ENCODE measurements around the gene DIP2A. TPM values are rescaled to one million over a fixed set of nuclear protein-coding genes. Genes with fewer than 3 reads are reported as not detected.

DIP2A gene
- total and polyA plus RNA-seq, 2 of the 13 experiments (the other 11 are each of a cell fraction or from before 2014, with no cell fraction given): 18.5 to 37.6 TPM

DNA sequence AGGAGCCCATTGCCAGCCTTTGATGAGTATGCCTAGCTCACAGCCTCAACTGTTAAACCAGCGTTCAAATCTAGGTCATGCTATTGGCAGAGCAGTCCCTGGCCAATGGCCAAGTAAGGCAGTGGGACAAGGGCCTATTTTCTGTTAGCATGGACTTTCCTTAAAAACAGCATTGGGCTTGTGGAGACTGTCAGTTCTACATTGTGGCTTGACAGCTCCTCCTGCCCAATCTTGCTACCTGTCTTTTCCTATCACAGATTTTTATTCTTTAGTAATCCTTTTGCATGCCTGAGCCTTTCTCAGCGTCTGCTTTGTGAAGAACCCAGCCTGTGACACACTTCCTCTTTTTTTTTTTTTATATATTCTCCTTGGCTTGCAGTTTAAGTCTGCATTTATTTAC, 56.4 kb downstream of the DIP2A start (continued):
- TF ChIP-seq NCOR1 (IDR thresholded peaks at IDR 0.05; ENCODE audit: borderline replicate concordance, low read length) (no peak), TAF15 (IDR thresholded peaks at IDR 0.05; ENCODE audit: low read depth, low read length, poor library complexity, severe bottlenecking) (no peak), ZSCAN21 (CRISPR knock-in tag; IDR thresholded peaks at IDR 0.05; ENCODE audit: borderline replicate concordance) (no peak)

DNA sequence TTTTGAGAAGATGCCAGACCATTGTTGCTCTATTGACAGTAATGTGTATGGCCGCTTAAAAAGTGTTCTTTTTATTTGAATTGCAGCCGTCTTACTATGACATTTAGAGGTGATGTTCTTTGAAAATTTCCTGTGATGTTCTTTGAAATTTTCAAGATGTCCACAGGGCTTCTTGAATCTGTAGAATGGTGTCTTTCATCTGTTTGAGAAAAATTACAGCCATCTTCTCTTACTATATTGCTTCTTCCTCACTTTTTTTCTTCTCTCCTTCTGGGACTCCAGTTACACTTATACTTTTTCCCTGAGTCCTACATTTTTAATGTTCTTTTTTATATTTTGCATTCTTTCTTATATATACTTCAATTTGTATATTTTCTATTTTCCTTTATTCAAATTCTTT, 57.4 kb downstream of the DIP2A start:
- FAIRE-seq (no peak), DNase-seq (ENCODE audit: low spot score) (no peak), ATAC-seq (no peak)
- H3K4me1 ChIP-seq (ENCODE audit: insufficient read depth, low read length): no peaks in the 10 kb centered on the region
- H4K20me1 ChIP-seq (ENCODE audit: insufficient read depth, low read length): no peaks in the 10 kb centered on the region
- H3K4me3 ChIP-seq (replicated peaks in 1 of 3; ENCODE audit: insufficient read depth in 1 of 3, low read depth in 2 of 3, low read length in 3 of 3): no peak overlapping the region
- intact Hi-C loops (cut with micrococcal nuclease; ENCODE audit: unreplicated experiment) (no loop called here), in situ Hi-C loops (cut with HindIII; ENCODE audit: extremely low pct_ligation_motif_present, low pct_unique_long_range_greater_than_20kb) (no loop called here)
- peaks cover 10 to 37% of the 10 kb centered on the region in 2 experiments for H3K36me3 ChIP-seq (replicated peaks in 1 of 2; ENCODE audit: control insufficient read depth in 1 of 2, insufficient read depth in 2 of 2, low read length in 2 of 2)
- H3K27ac ChIP-seq (ENCODE audit: extremely low read length, insufficient read depth, low read length): no peak overlapping the region
- no peak overlapping the region for H3K9ac ChIP-seq (ENCODE audit: insufficient read depth, low read depth, low read length)
- H3K9me3 ChIP-seq (ENCODE audit: low read length): no peaks in the 10 kb centered on the region
- H3K4me2 ChIP-seq (ENCODE audit: low read depth, low read length): no peak overlapping the region
- CTCF ChIA-PET (ENCODE audit: low intra/inter-chr PET ratio, low total read pairs): no interaction called here
- H3K27me3 ChIP-seq (ENCODE audit: control insufficient read depth in 1 of 2, insufficient read depth in 2 of 2, low read length in 2 of 2): no peaks in the 10 kb centered on the region
- no peak overlapping the region for H2AFZ ChIP-seq (ENCODE audit: low read length)
- TF ChIP-seq ZNF337 (CRISPR knock-in tag; IDR thresholded peaks at IDR 0.05; ENCODE audit: borderline replicate concordance, low read depth) (no peak), ZNF451 (CRISPR knock-in tag; IDR thresholded peaks at IDR 0.05) (no peak), DNMT1 (CRISPR knock-in tag; IDR thresholded peaks at IDR 0.05) (no peak), MZF1 (CRISPR knock-in tag; IDR thresholded peaks at IDR 0.05; ENCODE audit: borderline replicate concordance) (no peak)
- BruUV-seq (replicated peaks): no TSS peak
- 98% methylated on average over 2 of the region's 2 CpGs for WGBS (ENCODE audit: low lambda C conversion rate)
- POLR2A ChIA-PET: no interaction called here
- no peaks in the 10 kb centered on the region for H3K79me2 ChIP-seq (ENCODE audit: insufficient read depth, low read length)

DNA sequence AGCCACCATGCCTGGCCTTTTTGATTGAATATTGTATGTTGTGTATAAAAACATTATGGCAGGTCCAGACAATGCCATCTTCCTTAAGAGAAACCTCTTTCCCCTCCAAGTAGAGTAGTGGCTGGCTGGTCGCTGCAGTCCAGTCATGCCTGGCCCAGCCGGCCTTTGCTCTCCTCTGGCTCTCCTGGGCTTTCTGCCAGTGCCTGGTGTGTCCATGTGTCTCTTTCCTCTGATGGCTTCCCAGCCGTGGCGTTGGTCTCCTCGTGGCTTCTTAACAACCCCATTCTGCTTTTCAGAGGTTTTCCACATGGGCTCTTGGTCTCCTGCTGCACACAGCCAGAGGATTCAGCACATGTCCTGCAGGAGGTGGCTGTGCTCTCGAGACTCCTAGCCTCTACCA, 58.7 kb downstream of the DIP2A start:
- Histone ChIP-seq H3K9ac (ENCODE audit: insufficient read depth, low read depth, low read length) (no peak overlapping the region), H3K4me2 (ENCODE audit: low read depth, low read length) (no peak overlapping the region), H3K27ac (ENCODE audit: extremely low read length, insufficient read depth, low read length) (no peak overlapping the region), H3K9me3 (ENCODE audit: low read length) (no peaks in the 10 kb centered on the region), H3K4me3 (replicated peaks in 1 of 3; ENCODE audit: insufficient read depth in 1 of 3, low read depth in 2 of 3, low read length in 3 of 3) (no peak overlapping the region), H3K79me2 (ENCODE audit: insufficient read depth, low read length) (no peaks in the 10 kb centered on the region), H3K36me3 (replicated peaks in 1 of 2; ENCODE audit: control insufficient read depth in 1 of 2, insufficient read depth in 2 of 2, low read length in 2 of 2) (peaks cover 3 to 24% of the 10 kb centered on the region in 2 experiments), H2AFZ (ENCODE audit: low read length) (no peak overlapping the region), H3K4me1 (ENCODE audit: insufficient read depth, low read length) (no peaks in the 10 kb centered on the region), H4K20me1 (ENCODE audit: insufficient read depth, low read length) (no peaks in the 10 kb centered on the region), H3K27me3 (ENCODE audit: control insufficient read depth in 1 of 2, insufficient read depth in 2 of 2, low read length in 2 of 2) (no peaks in the 10 kb centered on the region)
- WGBS (ENCODE audit: low lambda C conversion rate): 92% methylated on average over 6 of the region's 6 CpGs
- FAIRE-seq (no peak), ATAC-seq (no peak), DNase-seq (ENCODE audit: low spot score) (no peak)
- CTCF ChIA-PET (ENCODE audit: low intra/inter-chr PET ratio, low total read pairs): no interaction called here
- BruUV-seq (replicated peaks): no TSS peak
- in situ Hi-C loops (cut with HindIII; ENCODE audit: extremely low pct_ligation_motif_present, low pct_unique_long_range_greater_than_20kb): no loop called here
- intact Hi-C loops (cut with micrococcal nuclease; ENCODE audit: unreplicated experiment): no loop called here
- POLR2A ChIA-PET: no interaction called here
- no peak for TF ChIP-seq ZNF614 (CRISPR knock-in tag; IDR thresholded peaks at IDR 0.05; ENCODE audit: borderline replicate concordance)
- no peak for TF ChIP-seq ZNF329 (CRISPR knock-in tag; IDR thresholded peaks at IDR 0.05; ENCODE audit: low read depth)
- TF ChIP-seq ZNF251 (CRISPR knock-in tag; IDR thresholded peaks at IDR 0.05): no peak
- TF ChIP-seq GTF3A (CRISPR knock-in tag; conservative IDR thresholded peaks at IDR 0.05): no peak
- no peak for TF ChIP-seq ZNF33B (CRISPR knock-in tag; IDR thresholded peaks at IDR 0.05)
- no peak for TF ChIP-seq DNMT3B (CRISPR knock-in tag; conservative IDR thresholded peaks at IDR 0.05)
- no peak for TF ChIP-seq TEAD3 (CRISPR knock-in tag; optimal IDR thresholded peaks at IDR 0.05; ENCODE audit: borderline replicate concordance)
- TF ChIP-seq, protein P1, sequence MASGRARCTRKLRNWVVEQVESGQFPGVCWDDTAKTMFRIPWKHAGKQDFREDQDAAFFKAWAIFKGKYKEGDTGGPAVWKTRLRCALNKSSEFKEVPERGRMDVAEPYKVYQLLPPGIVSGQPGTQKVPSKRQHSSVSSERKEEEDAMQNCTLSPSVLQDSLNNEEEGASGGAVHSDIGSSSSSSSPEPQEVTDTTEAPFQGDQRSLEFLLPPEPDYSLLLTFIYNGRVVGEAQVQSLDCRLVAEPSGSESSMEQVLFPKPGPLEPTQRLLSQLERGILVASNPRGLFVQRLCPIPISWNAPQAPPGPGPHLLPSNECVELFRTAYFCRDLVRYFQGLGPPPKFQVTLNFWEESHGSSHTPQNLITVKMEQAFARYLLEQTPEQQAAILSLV (CRISPR knock-in tag; IDR thresholded peaks at IDR 0.05; ENCODE audit: borderline replicate concordance): no peak
- no peak for TF ChIP-seq PHB2 (IDR thresholded peaks at IDR 0.05; ENCODE audit: partially characterized antibody)

Data from HepG2 (cell line).